Neural cell (in vitro differentiated cells): ENCODE results near the gene TRIOBP.

ENCODE experiments used
- CTCF ChIP-seq: fragments of 450-650 bp; IDR thresholded peaks from 2 replicates; pipeline ENCODE4 v1.5.1; 2014; ENCODE audit warnings: antibody characterized with exemption, mild to moderate bottlenecking, moderate library complexity; ENCODE audit not compliant: poor library complexity, severe bottlenecking
- EP300 ChIP-seq: fragments of 450-650 bp; conservative IDR thresholded peaks from 2 replicates; pipeline ENCODE4 v1.6.1; 2014; ENCODE audit warnings: antibody characterized with exemption, mild to moderate bottlenecking, moderate library complexity; ENCODE audit not compliant: poor library complexity, severe bottlenecking
- MXI1 ChIP-seq: fragments of 450-650 bp; conservative IDR thresholded peaks from 2 replicates; pipeline ENCODE4 v1.6.1; 2014; ENCODE audit warnings: antibody characterized with exemption, mild to moderate bottlenecking; ENCODE audit not compliant: poor library complexity, severe bottlenecking
- POLR2AphosphoS5 ChIP-seq: IDR thresholded peaks from 2 replicates; pipeline ENCODE4 v1.6.1; 2012
- REST ChIP-seq: IDR thresholded peaks from 2 replicates; pipeline ENCODE4 v1.6.1; 2012; ENCODE audit warnings: borderline replicate concordance

GRCh38 chr22:37746366-37747079 lies 49.7 kb downstream of the TRIOBP start:
- TF ChIP-seq CTCF (no peak), EP300 (no peak), POLR2AphosphoS5 (no peak), REST (no peak), MXI1 (no peak)
